Stomach (tissue), 4 donors: ENCODE results near the gene XCR1.

ENCODE experiments used
- EP300 ChIP-seq: sonication (generic); formaldehyde crosslinking; IDR thresholded peaks from one replicate; pipeline ENCODE4 v1.6.1; 2017; ENCODE audit warnings: antibody characterized with exemption
- POLR2A ChIP-seq, 4 donors: fragments of 450-650 bp; IDR thresholded peaks; one replicate each; pipeline ENCODE4 v1.6.1; 2016; ENCODE audit warnings: antibody characterized with exemption in 4 of 4, control low read depth in 2 of 4, mild to moderate bottlenecking in 1 of 4, moderate library complexity in 1 of 4
- POLR2AphosphoS5 ChIP-seq, 3 donors: sonication (generic); formaldehyde crosslinking; IDR thresholded peaks; one replicate each; pipeline ENCODE4 v1.6.1; 2016; ENCODE audit warnings: antibody characterized with exemption in 3 of 3
- TF ChIP-seq, protein P1 (sequence below), 7 experiments: fragments of 450-650 bp in 4 of 7; fragments of 200-600 bp in 3 of 7; sonication (generic) in 3 of 7; IDR thresholded peaks; one replicate each; pipeline ENCODE4 v1.5.1; 2016 to 2019; ENCODE audit warnings: antibody characterized with exemption in 7 of 7, control low read depth in 2 of 7, mild to moderate bottlenecking in 1 of 7

DNA sequence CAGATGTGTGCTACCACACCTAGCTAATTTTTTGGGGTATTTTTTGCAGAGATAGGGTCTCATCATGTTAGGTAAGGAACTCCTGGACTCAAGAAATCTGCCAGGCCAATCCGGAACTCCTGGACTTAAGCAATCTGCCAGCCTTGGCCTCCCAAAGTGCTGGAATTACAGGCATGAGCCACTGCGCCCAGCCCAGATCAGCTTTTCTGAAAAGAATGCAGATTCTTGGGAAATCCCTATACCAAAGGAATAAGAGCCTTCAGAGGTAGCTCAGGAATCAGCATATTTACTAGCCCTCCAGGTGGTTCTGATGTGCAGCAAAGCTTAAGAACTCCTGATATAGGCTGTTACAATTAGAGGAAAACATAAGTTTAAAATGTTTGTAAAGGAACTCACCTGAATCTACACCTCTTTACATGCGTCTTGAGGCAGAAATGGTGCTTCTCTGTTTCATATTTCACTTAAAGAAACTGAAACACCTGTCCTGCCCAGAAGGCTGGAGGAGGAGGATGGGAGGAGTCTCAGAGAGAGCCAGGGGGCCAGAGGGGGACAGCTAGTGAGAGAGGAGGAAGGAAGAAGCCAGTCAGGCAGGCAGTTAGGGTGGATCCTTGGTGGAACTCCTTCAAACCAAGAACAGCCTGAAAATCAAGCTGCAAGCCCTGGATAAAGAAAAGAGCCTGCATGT lies at the start of gene XCR1:
- TF ChIP-seq, protein P1, sequence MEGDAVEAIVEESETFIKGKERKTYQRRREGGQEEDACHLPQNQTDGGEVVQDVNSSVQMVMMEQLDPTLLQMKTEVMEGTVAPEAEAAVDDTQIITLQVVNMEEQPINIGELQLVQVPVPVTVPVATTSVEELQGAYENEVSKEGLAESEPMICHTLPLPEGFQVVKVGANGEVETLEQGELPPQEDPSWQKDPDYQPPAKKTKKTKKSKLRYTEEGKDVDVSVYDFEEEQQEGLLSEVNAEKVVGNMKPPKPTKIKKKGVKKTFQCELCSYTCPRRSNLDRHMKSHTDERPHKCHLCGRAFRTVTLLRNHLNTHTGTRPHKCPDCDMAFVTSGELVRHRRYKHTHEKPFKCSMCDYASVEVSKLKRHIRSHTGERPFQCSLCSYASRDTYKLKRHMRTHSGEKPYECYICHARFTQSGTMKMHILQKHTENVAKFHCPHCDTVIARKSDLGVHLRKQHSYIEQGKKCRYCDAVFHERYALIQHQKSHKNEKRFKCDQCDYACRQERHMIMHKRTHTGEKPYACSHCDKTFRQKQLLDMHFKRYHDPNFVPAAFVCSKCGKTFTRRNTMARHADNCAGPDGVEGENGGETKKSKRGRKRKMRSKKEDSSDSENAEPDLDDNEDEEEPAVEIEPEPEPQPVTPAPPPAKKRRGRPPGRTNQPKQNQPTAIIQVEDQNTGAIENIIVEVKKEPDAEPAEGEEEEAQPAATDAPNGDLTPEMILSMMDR (IDR thresholded peaks at IDR 0.05) = no peak
- TF ChIP-seq POLR2AphosphoS5 (IDR thresholded peaks at IDR 0.05) = no peak
- TF ChIP-seq POLR2A (IDR thresholded peaks at IDR 0.05) = no peak
- TF ChIP-seq EP300 = no peak
